ENCODE measurements around the gene SIL1.

Gene SIL1

GRCh38 chr5:138978581-138978980, 219.6 kb downstream of the SIL1 start:
- DNase-seq (ENCODE audit: low spot score): no peak

- no peak for DNase-seq (ENCODE audit: low spot score)
Observed at GRCh38 chr5:138978080-138978479, 220.1 kb downstream of the SIL1 start.

GRCh38 chr5:138975098-138975847, 222.9 kb downstream of the SIL1 start:
- DNase-seq (ENCODE audit: low spot score): peak; percentile 73

GRCh38 chr5:138974227-138975063, 223.7 kb downstream of the SIL1 start:
- DNase-seq (ENCODE audit: low spot score): no peak

GRCh38 chr5:138972836-138973235, 225.3 kb downstream of the SIL1 start:
- DNase-seq (ENCODE audit: low spot score): no peak

GRCh38 chr5:138972230-138972629, 225.9 kb downstream of the SIL1 start:
- DNase-seq (ENCODE audit: low spot score): no peak

GRCh38 chr5:138969323-138970002, 228.7 kb downstream of the SIL1 start:
- DNase-seq (ENCODE audit: low spot score): no peak

- no peak for DNase-seq (ENCODE audit: low spot score)
Observed at GRCh38 chr5:138968601-138969000, 229.6 kb downstream of the SIL1 start.

GRCh38 chr5:138967791-138968448, 230.2 kb downstream of the SIL1 start:
- DNase-seq (ENCODE audit: low spot score): no peak

GRCh38 chr5:138966236-138966985, 231.8 kb downstream of the SIL1 start:
- no peak for DNase-seq (ENCODE audit: low spot score)

GRCh38 chr5:138965626-138966025, 232.5 kb downstream of the SIL1 start:
- no peak for DNase-seq (ENCODE audit: low spot score)

- DNase-seq (ENCODE audit: low spot score): no peak
Observed at GRCh38 chr5:138964647-138965201, 233.4 kb downstream of the SIL1 start.

- no peak for DNase-seq (ENCODE audit: low spot score)
Observed at GRCh38 chr5:138963763-138964371, 234.3 kb downstream of the SIL1 start.

- no peak for DNase-seq (ENCODE audit: low spot score)
Observed at GRCh38 chr5:138962614-138963370, 235.4 kb downstream of the SIL1 start.

- no peak for DNase-seq (ENCODE audit: low spot score)
Observed at GRCh38 chr5:138961729-138962128, 236.4 kb downstream of the SIL1 start.

- no peak for DNase-seq (ENCODE audit: low spot score)
Observed at GRCh38 chr5:138961221-138961620, 236.9 kb downstream of the SIL1 start.

GRCh38 chr5:138960145-138960692, 237.9 kb downstream of the SIL1 start:
- DNase-seq (ENCODE audit: low spot score): no peak

- DNase-seq (ENCODE audit: low spot score): no peak
Observed at GRCh38 chr5:138956801-138957200, 241.4 kb downstream of the SIL1 start.

- no peak for DNase-seq (ENCODE audit: low spot score)
Observed at GRCh38 chr5:138955671-138956295, 242.4 kb downstream of the SIL1 start.

All from AG08396 (cell line).